ENCODE data around the gene KRT80.

DNA sequence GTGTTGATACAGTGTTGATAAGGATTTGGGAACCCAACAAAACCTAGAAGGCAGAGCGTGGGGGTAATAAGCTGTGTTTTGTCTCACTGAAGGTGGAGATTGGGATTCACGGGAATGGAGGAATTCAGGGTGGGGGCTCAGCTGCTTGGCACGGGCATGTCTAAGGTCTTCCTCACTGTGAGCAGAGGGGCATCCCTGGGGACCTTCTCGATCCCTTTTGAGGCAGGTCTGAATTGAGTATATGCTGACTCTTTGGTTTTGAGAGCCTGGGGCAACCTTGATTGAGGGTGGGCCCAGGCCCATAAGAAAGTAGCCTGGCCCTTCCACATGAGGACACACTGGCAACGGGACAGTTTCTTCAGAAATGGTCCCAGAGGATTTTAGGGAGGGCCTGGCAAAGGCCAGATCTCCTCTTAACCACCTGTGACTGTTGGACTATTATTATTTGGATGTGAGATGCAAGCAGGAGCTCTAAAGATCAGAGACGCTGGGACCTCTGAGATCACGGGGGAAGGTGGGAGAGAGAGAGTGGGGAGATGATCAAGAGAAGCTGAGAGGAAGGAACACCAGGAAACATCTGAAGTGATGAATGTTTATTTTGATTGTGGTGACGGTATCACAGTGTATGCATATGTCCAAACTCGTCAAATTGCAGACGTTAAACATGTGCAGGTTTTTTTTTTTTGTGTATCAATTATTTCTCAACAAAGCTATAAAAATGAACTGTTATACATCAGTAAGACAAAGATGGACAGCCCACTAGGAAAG, 63.9 kb downstream of the KRT80 start:
- TF ChIP-seq, protein P1, sequence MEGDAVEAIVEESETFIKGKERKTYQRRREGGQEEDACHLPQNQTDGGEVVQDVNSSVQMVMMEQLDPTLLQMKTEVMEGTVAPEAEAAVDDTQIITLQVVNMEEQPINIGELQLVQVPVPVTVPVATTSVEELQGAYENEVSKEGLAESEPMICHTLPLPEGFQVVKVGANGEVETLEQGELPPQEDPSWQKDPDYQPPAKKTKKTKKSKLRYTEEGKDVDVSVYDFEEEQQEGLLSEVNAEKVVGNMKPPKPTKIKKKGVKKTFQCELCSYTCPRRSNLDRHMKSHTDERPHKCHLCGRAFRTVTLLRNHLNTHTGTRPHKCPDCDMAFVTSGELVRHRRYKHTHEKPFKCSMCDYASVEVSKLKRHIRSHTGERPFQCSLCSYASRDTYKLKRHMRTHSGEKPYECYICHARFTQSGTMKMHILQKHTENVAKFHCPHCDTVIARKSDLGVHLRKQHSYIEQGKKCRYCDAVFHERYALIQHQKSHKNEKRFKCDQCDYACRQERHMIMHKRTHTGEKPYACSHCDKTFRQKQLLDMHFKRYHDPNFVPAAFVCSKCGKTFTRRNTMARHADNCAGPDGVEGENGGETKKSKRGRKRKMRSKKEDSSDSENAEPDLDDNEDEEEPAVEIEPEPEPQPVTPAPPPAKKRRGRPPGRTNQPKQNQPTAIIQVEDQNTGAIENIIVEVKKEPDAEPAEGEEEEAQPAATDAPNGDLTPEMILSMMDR (IDR thresholded peaks at IDR 0.05): no peak
- TF ChIP-seq, protein P2, sequence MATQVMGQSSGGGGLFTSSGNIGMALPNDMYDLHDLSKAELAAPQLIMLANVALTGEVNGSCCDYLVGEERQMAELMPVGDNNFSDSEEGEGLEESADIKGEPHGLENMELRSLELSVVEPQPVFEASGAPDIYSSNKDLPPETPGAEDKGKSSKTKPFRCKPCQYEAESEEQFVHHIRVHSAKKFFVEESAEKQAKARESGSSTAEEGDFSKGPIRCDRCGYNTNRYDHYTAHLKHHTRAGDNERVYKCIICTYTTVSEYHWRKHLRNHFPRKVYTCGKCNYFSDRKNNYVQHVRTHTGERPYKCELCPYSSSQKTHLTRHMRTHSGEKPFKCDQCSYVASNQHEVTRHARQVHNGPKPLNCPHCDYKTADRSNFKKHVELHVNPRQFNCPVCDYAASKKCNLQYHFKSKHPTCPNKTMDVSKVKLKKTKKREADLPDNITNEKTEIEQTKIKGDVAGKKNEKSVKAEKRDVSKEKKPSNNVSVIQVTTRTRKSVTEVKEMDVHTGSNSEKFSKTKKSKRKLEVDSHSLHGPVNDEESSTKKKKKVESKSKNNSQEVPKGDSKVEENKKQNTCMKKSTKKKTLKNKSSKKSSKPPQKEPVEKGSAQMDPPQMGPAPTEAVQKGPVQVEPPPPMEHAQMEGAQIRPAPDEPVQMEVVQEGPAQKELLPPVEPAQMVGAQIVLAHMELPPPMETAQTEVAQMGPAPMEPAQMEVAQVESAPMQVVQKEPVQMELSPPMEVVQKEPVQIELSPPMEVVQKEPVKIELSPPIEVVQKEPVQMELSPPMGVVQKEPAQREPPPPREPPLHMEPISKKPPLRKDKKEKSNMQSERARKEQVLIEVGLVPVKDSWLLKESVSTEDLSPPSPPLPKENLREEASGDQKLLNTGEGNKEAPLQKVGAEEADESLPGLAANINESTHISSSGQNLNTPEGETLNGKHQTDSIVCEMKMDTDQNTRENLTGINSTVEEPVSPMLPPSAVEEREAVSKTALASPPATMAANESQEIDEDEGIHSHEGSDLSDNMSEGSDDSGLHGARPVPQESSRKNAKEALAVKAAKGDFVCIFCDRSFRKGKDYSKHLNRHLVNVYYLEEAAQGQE (IDR thresholded peaks at IDR 0.05; ENCODE audit: insufficient read depth in 1 of 2, low read depth in 2 of 2, low read length in 1 of 2): no peak
- TF ChIP-seq TCF7L2 (IDR thresholded peaks at IDR 0.05; ENCODE audit: low read depth, low read length): no peak

Data from Panc1 (cell line).